ENCODE measurements around the gene SYNDIG1L. TPM values are rescaled to one million over a fixed set of nuclear protein-coding genes. Genes with fewer than 3 reads are reported as not detected.

The SYNDIG1L gene
- total and polyA plus RNA-seq, 2 of the 4 experiments (the other 2 are of a cell fraction), result not detected

DNA sequence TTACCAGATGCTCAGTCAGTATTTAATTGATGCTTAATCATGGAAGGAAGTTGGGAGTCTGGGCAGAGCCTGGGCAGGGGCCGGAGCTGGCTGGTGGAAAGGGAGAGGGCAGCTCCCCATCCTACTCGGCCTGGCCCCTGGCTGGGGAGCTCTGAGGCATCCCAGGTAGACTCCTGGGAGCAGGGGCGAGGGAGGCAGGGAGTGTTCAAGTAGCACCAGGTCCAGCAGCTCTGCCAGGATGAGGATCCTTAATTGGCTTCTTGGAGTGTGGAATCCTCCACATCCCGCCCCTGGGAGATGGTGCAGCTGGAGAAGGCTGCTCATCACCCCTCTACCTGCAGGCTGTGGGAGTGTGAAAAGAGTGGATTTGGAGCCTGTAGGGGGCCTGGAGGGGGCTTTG, 30.9 kb downstream of the SYNDIG1L start:
- intact Hi-C loops (cut with micrococcal nuclease), result no loop called here
- no peaks in the 10 kb centered on the region for H3K9me3 ChIP-seq (ENCODE audit: control insufficient read depth, insufficient read depth, low read length)
- H2BK120ac ChIP-seq (ENCODE audit: low read depth, low read length), result no peak overlapping the region
- H4K5ac ChIP-seq (ENCODE audit: low read depth, low read length), result no peak overlapping the region
- H3K14ac ChIP-seq (replicated peaks; ENCODE audit: low read depth, low read length), result no peak overlapping the region
- no peaks in the 10 kb centered on the region for H3K4me1 ChIP-seq (ENCODE audit: control insufficient read depth, insufficient read depth, low read length)
- ChIA-PET POLR2A (ENCODE audit: unreplicated experiment) (no interaction called here), CTCF (interaction anchor here (0.5 kb wide), 1 partner anchor 326 kb away, joined by 6 read pairs; no protein-coding TSS in a partner anchor)
- H3K27ac ChIP-seq (ENCODE audit: insufficient read depth, low read length), result no peak overlapping the region
- BruUV-seq (replicated peaks), result no TSS peak
- no peak overlapping the region for H2BK15ac ChIP-seq (ENCODE audit: low read depth, low read length)
- no peak overlapping the region for H4K91ac ChIP-seq (ENCODE audit: insufficient read depth, low read depth, low read length)
- no peak overlapping the region for H2AFZ ChIP-seq (replicated peaks; ENCODE audit: low read length, poor library complexity)
- H3K79me1 ChIP-seq (ENCODE audit: low read depth in 1 of 2, low read length in 2 of 2), result no peaks in the 10 kb centered on the region
- H3K4me3 ChIP-seq (ENCODE audit: insufficient read depth, low read depth, low read length), result no peak overlapping the region
- no peak overlapping the region for H3K56ac ChIP-seq (ENCODE audit: extremely low read depth, insufficient read depth, low read length)
- TF ChIP-seq POLR2A (IDR thresholded peaks at IDR 0.05; ENCODE audit: low read depth, low read length), result no peak
- TF ChIP-seq, protein P1, sequence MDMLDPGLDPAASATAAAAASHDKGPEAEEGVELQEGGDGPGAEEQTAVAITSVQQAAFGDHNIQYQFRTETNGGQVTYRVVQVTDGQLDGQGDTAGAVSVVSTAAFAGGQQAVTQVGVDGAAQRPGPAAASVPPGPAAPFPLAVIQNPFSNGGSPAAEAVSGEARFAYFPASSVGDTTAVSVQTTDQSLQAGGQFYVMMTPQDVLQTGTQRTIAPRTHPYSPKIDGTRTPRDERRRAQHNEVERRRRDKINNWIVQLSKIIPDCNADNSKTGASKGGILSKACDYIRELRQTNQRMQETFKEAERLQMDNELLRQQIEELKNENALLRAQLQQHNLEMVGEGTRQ (IDR thresholded peaks at IDR 0.05; ENCODE audit: low read depth, low read length), result no peak
- no peak overlapping the region for H3K4me2 ChIP-seq (ENCODE audit: low read depth, low read length)
- H3K4ac ChIP-seq (ENCODE audit: low read depth, low read length), result no peak overlapping the region
- no peak overlapping the region for H3K18ac ChIP-seq (ENCODE audit: low read depth, low read length)
- ATAC-seq (ENCODE audit: low read depth), result no peak
- H2AK5ac ChIP-seq (ENCODE audit: low read depth, low read length), result no peak overlapping the region
- H4K20me1 ChIP-seq (ENCODE audit: insufficient read depth, low read length), result no peaks in the 10 kb centered on the region
- H4K8ac ChIP-seq (ENCODE audit: low read depth in 2 of 2, low read length in 2 of 2), result no peak overlapping the region
- no peaks in the 10 kb centered on the region for H3K36me3 ChIP-seq (ENCODE audit: control insufficient read depth, insufficient read depth, low read length)
- dilution Hi-C loops (cut with HindIII; ENCODE audit: low sequenced_read_pairs, unreplicated experiment), result no loop called here
- no peak overlapping the region for H3K9ac ChIP-seq (ENCODE audit: low read depth, low read length)
- peaks cover 62% of the 10 kb centered on the region for H3K27me3 ChIP-seq (ENCODE audit: control insufficient read depth, insufficient read depth, low read length)
- H3K9me1 ChIP-seq (ENCODE audit: insufficient read depth, low read length), result no peaks in the 10 kb centered on the region
- no CpG with 5 or more reads among the region's 4 CpGs for WGBS, 2 experiments (ENCODE audit: extremely low coverage in 2 of 2, insufficient read length in 1 of 2)
- no peak overlapping the region for H2BK5ac ChIP-seq (ENCODE audit: low read depth, low read length, poor library complexity, severe bottlenecking)
- no peak for DNase-seq
- H3K23ac ChIP-seq (ENCODE audit: low read depth, low read length), result no peak overlapping the region
- no peak overlapping the region for H2AK9ac ChIP-seq (replicated peaks; ENCODE audit: low read depth, low read length, poor library complexity)
- in situ Hi-C loops (cut with MboI; ENCODE audit: low sequenced_read_pairs), result no loop called here
- H2BK20ac ChIP-seq (ENCODE audit: low read depth, low read length), result no peak overlapping the region
